Gastroesophageal sphincter (tissue), 3 donors: ENCODE data around the gene LRPAP1.
"Not testable (repeated sequence)": the region's sequence is repeated elsewhere in the genome, so short reads cannot be mapped to it uniquely, and the experiment has no call there.

ENCODE experiments used
- CTCF ChIP-seq, 4 experiments: fragments of 200-600 bp in 2 of 4; fragments of 450-650 bp in 2 of 4; sonication (generic) in 1 of 4; IDR thresholded peaks; one replicate each; pipeline ENCODE4 v1.5.1; 2017 to 2019; ENCODE audit warnings: antibody characterized with exemption in 4 of 4, mild to moderate bottlenecking in 2 of 4, moderate library complexity in 2 of 4
- EP300 ChIP-seq: sonication (generic); formaldehyde crosslinking; IDR thresholded peaks from one replicate; pipeline ENCODE4 v1.6.1; 2017; ENCODE audit warnings: antibody characterized with exemption, mild to moderate bottlenecking
- POLR2A ChIP-seq, 2 donors: fragments of 450-650 bp; IDR thresholded peaks; one replicate each; pipeline ENCODE4 v1.6.1; 2017; ENCODE audit warnings: antibody characterized with exemption in 2 of 2, mild to moderate bottlenecking in 2 of 2, moderate library complexity in 1 of 2
- POLR2AphosphoS5 ChIP-seq: sonication (generic); formaldehyde crosslinking; IDR thresholded peaks from one replicate; pipeline ENCODE4 v1.6.1; 2017; ENCODE audit warnings: antibody characterized with exemption

GRCh38 chr4:3535812-3536211 lies 3.6 kb upstream of the LRPAP1 start:
- TF ChIP-seq CTCF (IDR thresholded peaks at IDR 0.05); POLR2AphosphoS5; POLR2A (IDR thresholded peaks at IDR 0.05); EP300: not testable (repeated sequence)
